ENCODE data around the gene HBA2.
A peak's percentile ranks its signal among the peaks of the same experiment; 100 is the strongest.
"Not testable (repeated sequence)": the region's sequence is repeated elsewhere in the genome, so short reads cannot be mapped to it uniquely, and the experiment has no call there.

HBA2 gene

GRCh38 chr16:176006-176405 lies 3.3 kb downstream of the HBA2 start:
- ATAC-seq: not testable (repeated sequence)

GRCh38 chr16:176477-177382 lies 4.1 kb downstream of the HBA2 start, which contains the start of gene HBA1:
TSS of gene HBA1 (plus strand) at chr16:176680. CDS start at chr16:176717, 37 bp downstream.
- peak; percentile 33 to 37 for ATAC-seq

GRCh38 chr16:177394-177822 lies 4.7 kb downstream of the HBA2 start:
- ATAC-seq: no peak

GRCh38 chr16:177981-178667 lies 5.4 kb downstream of the HBA2 start:
- ATAC-seq: no peak

GRCh38 chr16:178668-179015 lies 6.0 kb downstream of the HBA2 start:
- no peak for ATAC-seq

- ATAC-seq: no peak
Measured at GRCh38 chr16:179211-180092, 6.8 kb downstream of the HBA2 start.

- peak; percentile 24 to 26 for ATAC-seq
Measured at GRCh38 chr16:180101-180675, 7.5 kb downstream of the HBA2 start, which contains the start of gene HBQ1. TSS of gene HBQ1 (plus strand) at chr16:180459. CDS start at chr16:180487, 28 bp downstream.

- peak; percentile 84 to 85 for ATAC-seq
Measured at GRCh38 chr16:180681-181564, 8.2 kb downstream of the HBA2 start.

GRCh38 chr16:181565-182021 lies 8.9 kb downstream of the HBA2 start:
- ATAC-seq: no peak

- no peak for ATAC-seq
Measured at GRCh38 chr16:183005-183404, 10.3 kb downstream of the HBA2 start.

- ATAC-seq: no peak
Measured at GRCh38 chr16:185213-185612, 12.5 kb downstream of the HBA2 start.

GRCh38 chr16:185691-186090 lies 13.0 kb downstream of the HBA2 start:
- no peak for ATAC-seq

- no peak for ATAC-seq
Measured at GRCh38 chr16:187330-187729, 14.7 kb downstream of the HBA2 start.

- peak; percentile 33 to 63 for ATAC-seq
Measured at GRCh38 chr16:188674-189073, 16.0 kb downstream of the HBA2 start.

GRCh38 chr16:189604-190186 lies 17.0 kb downstream of the HBA2 start:
- no peak for ATAC-seq

- no peak for ATAC-seq
Measured at GRCh38 chr16:191831-192230, 19.2 kb downstream of the HBA2 start.

GRCh38 chr16:192686-193085 lies 20.0 kb downstream of the HBA2 start:
- ATAC-seq: no peak

- ATAC-seq: no peak
Measured at GRCh38 chr16:193441-193840, 20.8 kb downstream of the HBA2 start.

- no peak for ATAC-seq
Measured at GRCh38 chr16:194516-194915, 21.8 kb downstream of the HBA2 start.

- ATAC-seq: no peak
Measured at GRCh38 chr16:200388-200787, 27.7 kb downstream of the HBA2 start.

GRCh38 chr16:203246-203645 lies 30.6 kb downstream of the HBA2 start:
- ATAC-seq: no peak

All from activated CD4-positive, CD25-positive, alpha-beta regulatory T cell treated with anti-CD3 and anti-CD28 coated beads, Interleukin-2, amount 50 U/mL, for 24 hours (primary cell).